ENCODE data around the gene GALNT9. TPM values are rescaled to one million over a fixed set of nuclear protein-coding genes. Genes with fewer than 3 reads are reported as not detected.
"Not testable (repeated sequence)": the region's sequence is repeated elsewhere in the genome, so short reads cannot be mapped to it uniquely, and the experiment has no call there.

The GALNT9 gene
- total RNA-seq, 1 donor from 2014 or later, result 2.1 TPM

GRCh38 chr12:132306885-132307191, 22.6 kb downstream of the GALNT9 start:
- Histone ChIP-seq H3K9ac (ENCODE audit: low read length) (no peak overlapping the region), H3K4me2 (ENCODE audit: low read length) (no peak overlapping the region), H3K27ac (ENCODE audit: low read depth, low read length) (no peak overlapping the region), H3K36me3 (ENCODE audit: insufficient read depth, low read length) (no peaks in the 10 kb centered on the region), H4K20me1 (ENCODE audit: insufficient read depth, low read length) (no peaks in the 10 kb centered on the region), H3K79me2 (ENCODE audit: insufficient read depth, low read length) (no peaks in the 10 kb centered on the region), H3K4me3 (ENCODE audit: insufficient read depth, low read depth, low read length) (no peak overlapping the region), H3K4me1 (ENCODE audit: insufficient read depth, low read length) (no peaks in the 10 kb centered on the region), H2AFZ (ENCODE audit: low read depth, low read length) (no peak overlapping the region), H3K27me3 (ENCODE audit: insufficient read depth, low read length) (no peaks in the 10 kb centered on the region), H3K9me3 (ENCODE audit: insufficient read depth, low read depth, low read length) (peaks cover 6% of the 10 kb centered on the region)
- Mint-ChIP-seq H3K36me3 (ENCODE audit: low read depth, unreplicated experiment) (peaks cover 7% of the 10 kb centered on the region), H3K27me3 (ENCODE audit: low read depth, unreplicated experiment) (peaks cover 41% of the 10 kb centered on the region), H3K4me3 (ENCODE audit: unreplicated experiment) (no peak overlapping the region), H3K4me1 (ENCODE audit: low read depth, unreplicated experiment) (peaks cover 2% of the 10 kb centered on the region), H3K27ac (ENCODE audit: unreplicated experiment) (no peak overlapping the region), H3K9me3 (ENCODE audit: unreplicated experiment) (peaks cover 9% of the 10 kb centered on the region)
- FAIRE-seq (no peak), DNase-seq (ENCODE audit: low read depth) (no peak)
- TF ChIP-seq EZH2 (IDR thresholded peaks at IDR 0.05; ENCODE audit: insufficient read depth, low read length) (no peak), CTCF (IDR thresholded peaks at IDR 0.05; ENCODE audit: insufficient read depth, low read depth, low read length) (no peak)

DNA sequence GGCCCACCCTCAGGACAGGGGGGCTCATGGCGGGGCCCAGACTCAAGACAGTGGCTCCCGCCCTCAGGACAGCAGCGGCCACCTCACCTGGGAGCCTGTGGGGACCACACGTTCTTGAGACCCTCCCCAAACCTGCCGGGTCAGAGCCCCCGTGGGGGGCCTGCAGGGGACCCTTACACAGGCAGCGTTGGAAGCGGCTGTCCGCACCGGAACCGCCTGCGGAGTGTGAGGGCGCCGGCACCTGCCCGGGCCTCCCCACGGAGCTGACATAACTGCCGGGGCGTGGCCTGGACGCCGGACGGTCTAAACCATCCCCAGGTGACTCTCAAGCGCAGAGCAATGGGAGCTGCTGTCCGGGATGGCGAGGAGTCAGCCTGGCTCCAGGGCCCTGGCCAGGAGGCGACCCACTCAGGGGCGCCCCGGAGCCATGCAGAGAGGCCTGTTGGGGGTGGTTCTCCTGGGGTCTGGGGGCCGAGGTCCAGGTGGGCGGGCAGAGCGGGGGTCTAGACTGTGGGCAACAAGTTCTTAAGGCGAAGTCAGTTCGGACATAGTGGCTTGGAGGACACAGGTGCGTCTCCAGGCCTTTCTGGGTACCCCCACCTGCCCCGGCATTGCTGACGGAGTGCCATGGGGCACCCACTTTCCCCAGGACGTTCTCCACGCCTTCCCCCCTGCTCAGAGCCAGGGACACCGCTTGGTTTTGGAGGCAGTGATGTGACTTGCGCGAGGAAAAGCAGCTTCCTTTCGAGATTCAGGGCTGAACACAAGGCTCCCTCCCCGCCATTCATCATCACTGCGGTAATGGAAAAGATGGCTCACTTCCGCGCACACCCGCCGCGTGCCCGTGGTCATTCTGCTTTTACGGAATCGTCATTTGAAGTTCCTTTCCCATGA, 23.2 kb downstream of the GALNT9 start:
- Histone ChIP-seq H3K79me2 (ENCODE audit: insufficient read depth, low read length) (no peaks in the 10 kb centered on the region), H3K4me2 (ENCODE audit: low read length) (no peak overlapping the region), H2AFZ (ENCODE audit: low read depth, low read length) (no peak overlapping the region), H4K20me1 (ENCODE audit: insufficient read depth, low read length) (no peaks in the 10 kb centered on the region), H3K36me3 (ENCODE audit: insufficient read depth, low read length) (no peaks in the 10 kb centered on the region), H3K9me3 (ENCODE audit: insufficient read depth, low read depth, low read length) (peaks cover 2% of the 10 kb centered on the region), H3K4me1 (ENCODE audit: insufficient read depth, low read length) (no peaks in the 10 kb centered on the region), H3K27me3 (ENCODE audit: insufficient read depth, low read length) (no peaks in the 10 kb centered on the region), H3K27ac (ENCODE audit: low read depth, low read length) (no peak overlapping the region), H3K9ac (ENCODE audit: low read length) (no peak overlapping the region), H3K4me3 (ENCODE audit: insufficient read depth, low read depth, low read length) (no peak overlapping the region)
- TF ChIP-seq CTCF (IDR thresholded peaks at IDR 0.05; ENCODE audit: insufficient read depth, low read depth, low read length) (no peak), EZH2 (IDR thresholded peaks at IDR 0.05; ENCODE audit: insufficient read depth, low read length) (no peak)
- peaks cover 42% of the 10 kb centered on the region for H3K27me3 Mint-ChIP-seq (ENCODE audit: low read depth, unreplicated experiment)
- FAIRE-seq (no peak), DNase-seq (ENCODE audit: low read depth) (no peak)
- H3K4me1 Mint-ChIP-seq (ENCODE audit: low read depth, unreplicated experiment), result peaks cover 2% of the 10 kb centered on the region
- peaks cover 4% of the 10 kb centered on the region for H3K9me3 Mint-ChIP-seq (ENCODE audit: unreplicated experiment)
- H3K36me3 Mint-ChIP-seq (ENCODE audit: low read depth, unreplicated experiment), result peaks cover 7% of the 10 kb centered on the region
- no peak overlapping the region for H3K27ac Mint-ChIP-seq (ENCODE audit: unreplicated experiment)
- H3K4me3 Mint-ChIP-seq (ENCODE audit: unreplicated experiment), result no peak overlapping the region

GRCh38 chr12:132305560-132305966, 23.8 kb downstream of the GALNT9 start:
- H3K4me1 ChIP-seq (ENCODE audit: insufficient read depth, low read length), result no peaks in the 10 kb centered on the region
- no peak overlapping the region for H2AFZ ChIP-seq (ENCODE audit: low read depth, low read length)
- no peak overlapping the region for H3K4me3 ChIP-seq (ENCODE audit: insufficient read depth, low read depth, low read length)
- Mint-ChIP-seq H3K4me3 (ENCODE audit: unreplicated experiment) (no peak overlapping the region), H3K9me3 (ENCODE audit: unreplicated experiment) (no peaks in the 10 kb centered on the region), H3K36me3 (ENCODE audit: low read depth, unreplicated experiment) (peaks cover 3% of the 10 kb centered on the region), H3K27me3 (ENCODE audit: low read depth, unreplicated experiment) (peaks cover 44% of the 10 kb centered on the region), H3K4me1 (ENCODE audit: low read depth, unreplicated experiment) (peaks cover 2% of the 10 kb centered on the region), H3K27ac (ENCODE audit: unreplicated experiment) (no peak overlapping the region)
- no peaks in the 10 kb centered on the region for H3K9me3 ChIP-seq (ENCODE audit: insufficient read depth, low read depth, low read length)
- H3K9ac ChIP-seq (ENCODE audit: low read length), result no peak overlapping the region
- no peaks in the 10 kb centered on the region for H3K27me3 ChIP-seq (ENCODE audit: insufficient read depth, low read length)
- FAIRE-seq, result no peak
- no peaks in the 10 kb centered on the region for H4K20me1 ChIP-seq (ENCODE audit: insufficient read depth, low read length)
- no peaks in the 10 kb centered on the region for H3K36me3 ChIP-seq (ENCODE audit: insufficient read depth, low read length)
- no peaks in the 10 kb centered on the region for H3K79me2 ChIP-seq (ENCODE audit: insufficient read depth, low read length)
- TF ChIP-seq EZH2 (IDR thresholded peaks at IDR 0.05; ENCODE audit: insufficient read depth, low read length) (no peak), CTCF (IDR thresholded peaks at IDR 0.05; ENCODE audit: insufficient read depth, low read depth, low read length) (no peak)
- H3K4me2 ChIP-seq (ENCODE audit: low read length), result no peak overlapping the region
- H3K27ac ChIP-seq (ENCODE audit: low read depth, low read length), result no peak overlapping the region
- DNase-seq (ENCODE audit: low read depth), result no peak

DNA sequence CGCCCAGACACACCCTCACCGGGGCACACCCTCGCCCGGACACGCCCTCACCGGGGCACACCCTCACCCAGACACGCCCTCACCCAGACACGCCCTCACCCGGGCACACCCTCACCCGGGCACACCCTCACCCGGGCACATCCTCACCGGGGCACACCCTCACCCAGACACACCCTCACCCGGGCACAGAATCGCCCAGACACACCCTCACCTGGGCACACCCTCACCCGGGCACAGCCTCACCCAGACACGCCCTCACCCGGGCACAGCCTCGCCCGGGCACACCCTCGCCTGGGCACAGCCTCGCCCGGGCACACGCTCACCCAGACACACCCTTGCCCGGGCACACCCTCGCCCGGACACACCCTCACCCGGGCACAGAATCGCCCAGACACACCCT, 24.5 kb downstream of the GALNT9 start:
- H3K36me3 Mint-ChIP-seq (ENCODE audit: low read depth, unreplicated experiment); H3K79me2 ChIP-seq (ENCODE audit: insufficient read depth, low read length); H3K4me1 Mint-ChIP-seq (ENCODE audit: low read depth, unreplicated experiment); H3K27ac Mint-ChIP-seq (ENCODE audit: unreplicated experiment); H3K4me2 ChIP-seq (ENCODE audit: low read length); H3K9me3 ChIP-seq (ENCODE audit: insufficient read depth, low read depth, low read length); DNase-seq (ENCODE audit: low read depth); H3K27me3 ChIP-seq (ENCODE audit: insufficient read depth, low read length); H2AFZ ChIP-seq (ENCODE audit: low read depth, low read length); H3K27ac ChIP-seq (ENCODE audit: low read depth, low read length); H3K9me3 Mint-ChIP-seq (ENCODE audit: unreplicated experiment); H3K9ac ChIP-seq (ENCODE audit: low read length); H3K4me3 Mint-ChIP-seq (ENCODE audit: unreplicated experiment); H4K20me1 ChIP-seq (ENCODE audit: insufficient read depth, low read length); FAIRE-seq; H3K4me1 ChIP-seq (ENCODE audit: insufficient read depth, low read length); H3K36me3 ChIP-seq (ENCODE audit: insufficient read depth, low read length); H3K4me3 ChIP-seq (ENCODE audit: insufficient read depth, low read depth, low read length): not testable (repeated sequence)
- peaks cover 41% of the 10 kb centered on the region for H3K27me3 Mint-ChIP-seq (ENCODE audit: low read depth, unreplicated experiment)

Data from astrocyte (in vitro differentiated cells and primary cell).